Astrocyte (in vitro differentiated cells and primary cell): ENCODE measurements around the gene AGXT. TPM values are rescaled to one million over a fixed set of nuclear protein-coding genes. Genes with fewer than 3 reads are reported as not detected.

ENCODE experiments used
- DNase-seq: peaks from one replicate; pipeline ENCODE4 v3.0.0-alpha.2; 2010; ENCODE audit warnings: low read depth
- FAIRE-seq: peaks from 2 replicates; lab custom pipeline; 2011; peaks lifted over from hg19 to GRCh38; lab: Jason Lieb, UNC
- H2AFZ ChIP-seq: 2 replicates; pipeline ENCODE4 v1.6.0; 2012; ENCODE audit warnings: low read depth, low read length, inconsistent platforms
- H3K27ac ChIP-seq: 2 replicates; pipeline ENCODE4 v1.5.1; 2011; ENCODE audit warnings: low read depth, low read length, inconsistent platforms
- H3K27me3 ChIP-seq: 2 replicates; pipeline ENCODE4 v1.6.0; 2011; ENCODE audit warnings: low read length, inconsistent platforms; ENCODE audit not compliant: insufficient read depth
- H3K36me3 ChIP-seq: 2 replicates; pipeline ENCODE4 v1.5.1; 2011; ENCODE audit warnings: low read length, inconsistent platforms; ENCODE audit not compliant: insufficient read depth
- H3K4me1 ChIP-seq: 2 replicates; pipeline ENCODE4 v1.5.1; 2011; ENCODE audit warnings: low read length, inconsistent platforms; ENCODE audit not compliant: insufficient read depth
- H3K4me2 ChIP-seq: 2 replicates; pipeline ENCODE4 v1.6.0; 2012; ENCODE audit warnings: low read length, inconsistent platforms
- H3K4me3 ChIP-seq: 2 replicates; pipeline ENCODE4 v1.5.1; 2011; ENCODE audit warnings: low read depth, mild to moderate bottlenecking, low read length, inconsistent platforms; ENCODE audit not compliant: insufficient read depth
- H3K79me2 ChIP-seq: 2 replicates; pipeline ENCODE4 v1.6.0; 2012; ENCODE audit warnings: mild to moderate bottlenecking, low read length, inconsistent platforms; ENCODE audit not compliant: insufficient read depth
- H3K9ac ChIP-seq: 2 replicates; pipeline ENCODE4 v1.6.0; 2012; ENCODE audit warnings: mild to moderate bottlenecking, low read length, inconsistent platforms
- H3K9me3 ChIP-seq: 2 replicates; pipeline ENCODE4 v1.5.1; 2012; ENCODE audit warnings: low read depth, mild to moderate bottlenecking, low read length, inconsistent platforms; ENCODE audit not compliant: insufficient read depth
- H4K20me1 ChIP-seq: 2 replicates; pipeline ENCODE4 v1.6.0; 2012; ENCODE audit warnings: low read length, inconsistent platforms; ENCODE audit not compliant: insufficient read depth
- H3K27ac Mint-ChIP-seq: one replicate; pipeline ENCODE4 v1.8.0; 2021; ENCODE audit warnings: mild to moderate bottlenecking, mixed read lengths; ENCODE audit not compliant: unreplicated experiment
- H3K27me3 Mint-ChIP-seq: one replicate; pipeline ENCODE4 v1.8.0; 2021; ENCODE audit warnings: low read depth, mixed read lengths; ENCODE audit not compliant: unreplicated experiment
- H3K36me3 Mint-ChIP-seq: one replicate; pipeline ENCODE4 v1.8.0; 2021; ENCODE audit warnings: low read depth, mixed read lengths; ENCODE audit not compliant: unreplicated experiment
- H3K4me1 Mint-ChIP-seq: one replicate; pipeline ENCODE4 v1.8.0; 2021; ENCODE audit warnings: low read depth, mixed read lengths; ENCODE audit not compliant: unreplicated experiment
- H3K4me3 Mint-ChIP-seq: one replicate; pipeline ENCODE4 v1.8.0; 2021; ENCODE audit warnings: mild to moderate bottlenecking, moderate library complexity, mixed read lengths; ENCODE audit not compliant: unreplicated experiment
- H3K9me3 Mint-ChIP-seq: one replicate; pipeline ENCODE4 v1.8.0; 2021; ENCODE audit warnings: mild to moderate bottlenecking, mixed read lengths; ENCODE audit not compliant: unreplicated experiment
- EZH2 ChIP-seq: IDR thresholded peaks from 2 replicates; pipeline ENCODE4 v1.6.1; 2012; ENCODE audit warnings: mild to moderate bottlenecking, low read length, inconsistent platforms; ENCODE audit not compliant: insufficient read depth
- total RNA-seq: library from RNA; stranded (reverse); gene quantifications from 2 replicates; pipeline ENCODE4 v1.2.1, GENCODE V29; 2021
- TF ChIP-seq, protein P1 (sequence below): IDR thresholded peaks from 2 replicates; pipeline ENCODE4 v1.5.1; 2011; ENCODE audit warnings: low read depth, mild to moderate bottlenecking, inconsistent platforms, low read length, moderate library complexity; ENCODE audit not compliant: insufficient read depth

AGXT gene
- total RNA-seq, 1 donor from 2014 or later = not detected

GRCh38 chr2:240873098-240873788 is 4.6 kb downstream of the AGXT start:
- H3K36me3 ChIP-seq = no peaks in the 10 kb centered on the region
- no peak overlapping the region for H2AFZ ChIP-seq
- H3K27ac ChIP-seq = no peak overlapping the region
- no peak overlapping the region for H3K27ac Mint-ChIP-seq
- H3K9me3 Mint-ChIP-seq = no peaks in the 10 kb centered on the region
- H3K4me1 Mint-ChIP-seq = no peaks in the 10 kb centered on the region
- H3K4me3 Mint-ChIP-seq = no peak overlapping the region
- H3K9me3 ChIP-seq = no peaks in the 10 kb centered on the region
- no peak overlapping the region for H3K4me3 ChIP-seq
- no peak for DNase-seq
- no peak overlapping the region for H3K4me2 ChIP-seq
- H3K79me2 ChIP-seq = no peaks in the 10 kb centered on the region
- H3K36me3 Mint-ChIP-seq = no peaks in the 10 kb centered on the region
- H3K4me1 ChIP-seq = peaks cover 3% of the 10 kb centered on the region
- peaks cover 4% of the 10 kb centered on the region for H3K27me3 ChIP-seq
- no peak for FAIRE-seq
- H3K27me3 Mint-ChIP-seq = peaks cover 38% of the 10 kb centered on the region
- TF ChIP-seq, protein P1, sequence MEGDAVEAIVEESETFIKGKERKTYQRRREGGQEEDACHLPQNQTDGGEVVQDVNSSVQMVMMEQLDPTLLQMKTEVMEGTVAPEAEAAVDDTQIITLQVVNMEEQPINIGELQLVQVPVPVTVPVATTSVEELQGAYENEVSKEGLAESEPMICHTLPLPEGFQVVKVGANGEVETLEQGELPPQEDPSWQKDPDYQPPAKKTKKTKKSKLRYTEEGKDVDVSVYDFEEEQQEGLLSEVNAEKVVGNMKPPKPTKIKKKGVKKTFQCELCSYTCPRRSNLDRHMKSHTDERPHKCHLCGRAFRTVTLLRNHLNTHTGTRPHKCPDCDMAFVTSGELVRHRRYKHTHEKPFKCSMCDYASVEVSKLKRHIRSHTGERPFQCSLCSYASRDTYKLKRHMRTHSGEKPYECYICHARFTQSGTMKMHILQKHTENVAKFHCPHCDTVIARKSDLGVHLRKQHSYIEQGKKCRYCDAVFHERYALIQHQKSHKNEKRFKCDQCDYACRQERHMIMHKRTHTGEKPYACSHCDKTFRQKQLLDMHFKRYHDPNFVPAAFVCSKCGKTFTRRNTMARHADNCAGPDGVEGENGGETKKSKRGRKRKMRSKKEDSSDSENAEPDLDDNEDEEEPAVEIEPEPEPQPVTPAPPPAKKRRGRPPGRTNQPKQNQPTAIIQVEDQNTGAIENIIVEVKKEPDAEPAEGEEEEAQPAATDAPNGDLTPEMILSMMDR = no peak
- TF ChIP-seq EZH2 = no peak
- no peaks in the 10 kb centered on the region for H4K20me1 ChIP-seq
- no peak overlapping the region for H3K9ac ChIP-seq

DNA sequence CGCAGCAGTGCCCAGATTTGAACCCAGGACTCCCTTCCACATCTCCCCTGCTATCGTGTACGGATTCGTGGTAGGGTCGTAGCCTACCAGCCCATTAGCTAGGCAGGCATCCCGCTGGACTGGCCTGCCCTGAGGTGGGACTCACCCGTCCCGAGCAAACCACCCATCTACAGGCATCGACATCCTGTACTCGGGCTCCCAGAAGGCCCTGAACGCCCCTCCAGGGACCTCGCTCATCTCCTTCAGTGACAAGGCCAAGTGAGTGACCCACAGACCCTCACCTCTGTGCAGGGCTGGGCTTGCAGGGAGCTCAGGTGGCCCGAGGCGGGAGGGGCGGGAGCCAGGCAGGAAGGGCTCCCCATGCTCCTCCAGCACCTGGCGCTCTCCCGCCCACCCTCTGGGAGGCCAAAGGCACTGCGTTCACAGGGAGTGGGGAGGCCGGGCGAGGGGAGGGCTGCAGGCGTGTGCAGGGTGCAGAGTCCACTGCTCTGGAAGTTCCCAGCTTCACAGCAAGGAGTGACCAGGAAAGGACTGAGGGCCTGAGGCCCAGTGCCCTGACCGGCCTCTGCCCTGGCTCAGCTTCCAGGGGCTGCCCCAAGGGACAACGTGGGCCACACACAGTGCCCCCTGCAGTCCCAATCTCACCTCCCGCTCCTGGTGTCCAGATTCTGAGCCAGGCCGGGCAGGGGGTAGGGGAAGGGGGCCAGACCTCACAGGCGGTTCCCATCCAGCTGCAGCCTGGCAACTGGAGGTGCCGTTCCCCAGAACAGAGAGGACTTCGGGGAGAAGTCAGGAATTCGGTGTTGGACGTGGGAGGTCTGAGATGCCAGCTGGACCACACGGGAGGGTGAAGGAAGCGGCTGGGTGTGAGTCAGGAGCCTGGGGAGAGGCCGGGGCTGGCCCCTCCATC is 5.4 kb downstream of the AGXT start:
- Mint-ChIP-seq H3K36me3 (no peaks in the 10 kb centered on the region), H3K27ac (no peak overlapping the region), H3K27me3 (peaks cover 37% of the 10 kb centered on the region), H3K4me1 (no peaks in the 10 kb centered on the region), H3K4me3 (no peak overlapping the region), H3K9me3 (no peaks in the 10 kb centered on the region)
- no peaks in the 10 kb centered on the region for H3K36me3 ChIP-seq
- H3K27ac ChIP-seq = no peak overlapping the region
- no peak overlapping the region for H3K4me2 ChIP-seq
- H3K9ac ChIP-seq = no peak overlapping the region
- H3K4me3 ChIP-seq = no peak overlapping the region
- FAIRE-seq (no peak), DNase-seq (no peak)
- no peak for TF ChIP-seq EZH2
- TF ChIP-seq, protein P1 = no peak
- H2AFZ ChIP-seq = no peak overlapping the region
- H3K9me3 ChIP-seq = no peaks in the 10 kb centered on the region
- peaks cover 3% of the 10 kb centered on the region for H3K4me1 ChIP-seq
- no peaks in the 10 kb centered on the region for H4K20me1 ChIP-seq
- H3K79me2 ChIP-seq = no peaks in the 10 kb centered on the region
- H3K27me3 ChIP-seq = peaks cover 4% of the 10 kb centered on the region
